ENCODE data around the gene DYNC2LI1.

- TF ChIP-seq EP300 (IDR thresholded peaks at IDR 0.05) (no peak), PBX3 (IDR thresholded peaks at IDR 0.05) (no peak), CTCF (IDR thresholded peaks at IDR 0.05) (no peak)
Measured at GRCh38 chr2:43725711-43726246, 48.1 kb upstream of the DYNC2LI1 start.

Measured in A549 (cell line).